GM21723 (cell line): Measurements from ENCODE around the gene DYNC1H1.

Experiments
- ATAC-seq: cut with Tn5 transposase; IDR thresholded peaks from one replicate; pipeline ENCODE4 v1.9.1; 2021; ENCODE audit warnings: mild to moderate bottlenecking, moderate library complexity; ENCODE audit not compliant: unreplicated experiment

The DYNC1H1 gene

GRCh38 chr14:102028733-102029132 is 64.4 kb downstream of the DYNC1H1 start:
- no peak for ATAC-seq

GRCh38 chr14:102029956-102030355 is 65.6 kb downstream of the DYNC1H1 start:
- ATAC-seq = no peak

- ATAC-seq = no peak
Observed at GRCh38 chr14:102033241-102033640, 68.9 kb downstream of the DYNC1H1 start.

GRCh38 chr14:102034301-102034700 is 69.9 kb downstream of the DYNC1H1 start:
- no peak for ATAC-seq

- no peak for ATAC-seq
Observed at GRCh38 chr14:102035914-102036313, 71.5 kb downstream of the DYNC1H1 start.

- no peak for ATAC-seq
Observed at GRCh38 chr14:102037686-102038085, 73.3 kb downstream of the DYNC1H1 start.

- ATAC-seq = no peak
Observed at GRCh38 chr14:102039157-102039556, 74.8 kb downstream of the DYNC1H1 start.

GRCh38 chr14:102040153-102040552 is 75.8 kb downstream of the DYNC1H1 start:
- ATAC-seq = no peak

- no peak for ATAC-seq
Observed at GRCh38 chr14:102042699-102043098, 78.3 kb downstream of the DYNC1H1 start.

GRCh38 chr14:102043251-102044025 is 79.1 kb downstream of the DYNC1H1 start:
- no peak for ATAC-seq

GRCh38 chr14:102044566-102044965 is 80.2 kb downstream of the DYNC1H1 start:
- ATAC-seq = no peak

GRCh38 chr14:102046337-102047278 is 82.2 kb downstream of the DYNC1H1 start:
- ATAC-seq = no peak

- no peak for ATAC-seq
Observed at GRCh38 chr14:102047808-102048540, 83.6 kb downstream of the DYNC1H1 start.

- no peak for ATAC-seq
Observed at GRCh38 chr14:102049258-102050025, 85.1 kb downstream of the DYNC1H1 start.

- no peak for ATAC-seq
Observed at GRCh38 chr14:102050026-102050405, 85.6 kb downstream of the DYNC1H1 start.

GRCh38 chr14:102050625-102051024 is 86.3 kb downstream of the DYNC1H1 start:
- no peak for ATAC-seq

- ATAC-seq = no peak
Observed at GRCh38 chr14:102052522-102052921, 88.1 kb downstream of the DYNC1H1 start.

- no peak for ATAC-seq
Observed at GRCh38 chr14:102055181-102055901, 91.0 kb downstream of the DYNC1H1 start.

GRCh38 chr14:102056694-102057442 is 92.5 kb downstream of the DYNC1H1 start:
- no peak for ATAC-seq
